HL-60 (cell line): ENCODE data around the gene ZNF224.

ENCODE experiments used
- GABPA ChIP-seq: IDR thresholded peaks from 2 replicates; pipeline ENCODE4 v1.6.1; 2012; ENCODE audit warnings: low read depth
- POLR2AphosphoS5 ChIP-seq: IDR thresholded peaks from 2 replicates; pipeline ENCODE4 v1.6.1; 2012; ENCODE audit warnings: low read depth
- SPI1 ChIP-seq: IDR thresholded peaks from 2 replicates; pipeline ENCODE4 v1.6.1; 2012; ENCODE audit warnings: low read depth, mild to moderate bottlenecking, borderline replicate concordance
- TF ChIP-seq, protein P1 (sequence below): IDR thresholded peaks from one replicate; pipeline ENCODE4 v1.5.1; 2011; ENCODE audit warnings: low read length, control low read depth, inconsistent platforms; ENCODE audit not compliant: insufficient read depth
- TF ChIP-seq, protein P2 (sequence below): IDR thresholded peaks from 2 replicates; pipeline ENCODE4 v1.6.1; 2012; ENCODE audit warnings: low read depth; ENCODE audit not compliant: insufficient replicate concordance

DNA sequence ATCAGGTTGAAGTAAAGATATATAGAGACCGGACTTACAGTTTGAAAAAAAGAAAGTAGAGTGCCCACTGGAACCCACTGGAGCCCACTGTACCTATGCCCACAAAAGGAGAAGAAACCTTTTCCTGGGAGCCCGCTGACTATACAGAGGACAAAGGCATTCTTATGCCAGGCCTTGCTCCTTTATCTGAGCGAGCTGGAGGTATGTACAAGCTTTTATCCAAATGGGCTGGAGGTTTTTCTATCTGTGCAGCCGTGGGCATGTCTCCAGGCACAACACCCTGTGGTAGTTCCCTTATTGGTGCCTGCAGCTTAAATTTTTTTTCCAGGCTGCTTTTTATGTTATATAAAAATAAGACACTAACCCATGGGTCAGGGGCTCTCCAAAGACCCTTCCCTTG lies 55.6 kb downstream of the ZNF224 start:
- TF ChIP-seq, protein P1, sequence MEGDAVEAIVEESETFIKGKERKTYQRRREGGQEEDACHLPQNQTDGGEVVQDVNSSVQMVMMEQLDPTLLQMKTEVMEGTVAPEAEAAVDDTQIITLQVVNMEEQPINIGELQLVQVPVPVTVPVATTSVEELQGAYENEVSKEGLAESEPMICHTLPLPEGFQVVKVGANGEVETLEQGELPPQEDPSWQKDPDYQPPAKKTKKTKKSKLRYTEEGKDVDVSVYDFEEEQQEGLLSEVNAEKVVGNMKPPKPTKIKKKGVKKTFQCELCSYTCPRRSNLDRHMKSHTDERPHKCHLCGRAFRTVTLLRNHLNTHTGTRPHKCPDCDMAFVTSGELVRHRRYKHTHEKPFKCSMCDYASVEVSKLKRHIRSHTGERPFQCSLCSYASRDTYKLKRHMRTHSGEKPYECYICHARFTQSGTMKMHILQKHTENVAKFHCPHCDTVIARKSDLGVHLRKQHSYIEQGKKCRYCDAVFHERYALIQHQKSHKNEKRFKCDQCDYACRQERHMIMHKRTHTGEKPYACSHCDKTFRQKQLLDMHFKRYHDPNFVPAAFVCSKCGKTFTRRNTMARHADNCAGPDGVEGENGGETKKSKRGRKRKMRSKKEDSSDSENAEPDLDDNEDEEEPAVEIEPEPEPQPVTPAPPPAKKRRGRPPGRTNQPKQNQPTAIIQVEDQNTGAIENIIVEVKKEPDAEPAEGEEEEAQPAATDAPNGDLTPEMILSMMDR: no peak
- TF ChIP-seq GABPA (no peak), SPI1 (no peak), POLR2AphosphoS5 (no peak)
- TF ChIP-seq, protein P2, sequence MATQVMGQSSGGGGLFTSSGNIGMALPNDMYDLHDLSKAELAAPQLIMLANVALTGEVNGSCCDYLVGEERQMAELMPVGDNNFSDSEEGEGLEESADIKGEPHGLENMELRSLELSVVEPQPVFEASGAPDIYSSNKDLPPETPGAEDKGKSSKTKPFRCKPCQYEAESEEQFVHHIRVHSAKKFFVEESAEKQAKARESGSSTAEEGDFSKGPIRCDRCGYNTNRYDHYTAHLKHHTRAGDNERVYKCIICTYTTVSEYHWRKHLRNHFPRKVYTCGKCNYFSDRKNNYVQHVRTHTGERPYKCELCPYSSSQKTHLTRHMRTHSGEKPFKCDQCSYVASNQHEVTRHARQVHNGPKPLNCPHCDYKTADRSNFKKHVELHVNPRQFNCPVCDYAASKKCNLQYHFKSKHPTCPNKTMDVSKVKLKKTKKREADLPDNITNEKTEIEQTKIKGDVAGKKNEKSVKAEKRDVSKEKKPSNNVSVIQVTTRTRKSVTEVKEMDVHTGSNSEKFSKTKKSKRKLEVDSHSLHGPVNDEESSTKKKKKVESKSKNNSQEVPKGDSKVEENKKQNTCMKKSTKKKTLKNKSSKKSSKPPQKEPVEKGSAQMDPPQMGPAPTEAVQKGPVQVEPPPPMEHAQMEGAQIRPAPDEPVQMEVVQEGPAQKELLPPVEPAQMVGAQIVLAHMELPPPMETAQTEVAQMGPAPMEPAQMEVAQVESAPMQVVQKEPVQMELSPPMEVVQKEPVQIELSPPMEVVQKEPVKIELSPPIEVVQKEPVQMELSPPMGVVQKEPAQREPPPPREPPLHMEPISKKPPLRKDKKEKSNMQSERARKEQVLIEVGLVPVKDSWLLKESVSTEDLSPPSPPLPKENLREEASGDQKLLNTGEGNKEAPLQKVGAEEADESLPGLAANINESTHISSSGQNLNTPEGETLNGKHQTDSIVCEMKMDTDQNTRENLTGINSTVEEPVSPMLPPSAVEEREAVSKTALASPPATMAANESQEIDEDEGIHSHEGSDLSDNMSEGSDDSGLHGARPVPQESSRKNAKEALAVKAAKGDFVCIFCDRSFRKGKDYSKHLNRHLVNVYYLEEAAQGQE: no peak
